ENCODE results near the gene IL1R1. TPM values are rescaled to one million over a fixed set of nuclear protein-coding genes. Genes with fewer than 3 reads are reported as not detected.

IL1R1 gene
- total RNA-seq, 1 experiment from 2014 or later, result 0.39 TPM

DNA sequence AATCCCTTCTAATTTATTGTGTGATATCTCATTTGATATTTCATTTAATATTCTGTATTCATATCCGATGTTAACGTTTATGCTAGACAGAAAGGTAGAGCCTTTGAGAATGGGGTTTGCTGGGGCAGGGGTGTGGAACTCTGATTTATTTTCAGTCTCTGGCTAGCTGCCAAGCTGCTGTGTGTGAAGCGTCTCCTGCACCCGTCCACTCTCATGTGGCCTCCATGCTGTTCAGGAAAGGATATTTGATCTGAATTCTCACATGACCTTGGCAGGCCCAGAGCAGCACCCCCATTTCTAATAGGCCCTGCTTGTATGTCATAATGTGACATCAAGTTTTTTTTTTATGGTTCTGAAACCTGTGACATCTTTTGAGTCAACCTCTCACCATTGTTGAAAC lies 1.6 kb downstream of the IL1R1 start:
- peaks cover 67% of the 10 kb centered on the region for H3K27me3 Mint-ChIP-seq (ENCODE audit: low read depth)
- peaks cover 17 to 19% of the 10 kb centered on the region in 2 experiments for H3K4me1 Mint-ChIP-seq
- H3K27ac Mint-ChIP-seq, result no peak overlapping the region
- H4K5ac ChIP-seq (ENCODE audit: insufficient read length, low read depth, low read length), result no peak overlapping the region
- no peak overlapping the region for H3K9ac ChIP-seq (ENCODE audit: extremely low read depth, insufficient read length, low read length)
- H3K9me3 Mint-ChIP-seq, result peaks cover 8 to 28% of the 10 kb centered on the region in 2 experiments
- H4K91ac ChIP-seq (ENCODE audit: insufficient read length, low read depth, low read length), result no peak overlapping the region
- H3K14ac ChIP-seq (ENCODE audit: insufficient read depth, low read length), result no peak overlapping the region
- no peak overlapping the region for H4K8ac ChIP-seq (replicated peaks; ENCODE audit: insufficient read length, low read depth, low read length)
- H3K4me1 ChIP-seq (ENCODE audit: insufficient read depth, low read length), result no peaks in the 10 kb centered on the region
- H3K79me2 ChIP-seq (ENCODE audit: insufficient read depth, low read length), result no peaks in the 10 kb centered on the region
- H3K27ac ChIP-seq (ENCODE audit: insufficient read length, low read depth, low read length), result no peak overlapping the region
- H3K9me3 ChIP-seq (ENCODE audit: control insufficient read depth, low read depth, low read length), result no peaks in the 10 kb centered on the region
- no peak overlapping the region for H2BK12ac ChIP-seq (ENCODE audit: insufficient read length, low read depth, low read length)
- H2AK5ac ChIP-seq (ENCODE audit: insufficient read length, low read length), result no peak overlapping the region
- no peak overlapping the region for H3K4ac ChIP-seq (ENCODE audit: low read depth, low read length)
- H2AFZ ChIP-seq (ENCODE audit: low read length), result no peak overlapping the region
- DNase-seq, result no peak
- no peak overlapping the region for H3K4me3 Mint-ChIP-seq
- TF ChIP-seq, protein P1, sequence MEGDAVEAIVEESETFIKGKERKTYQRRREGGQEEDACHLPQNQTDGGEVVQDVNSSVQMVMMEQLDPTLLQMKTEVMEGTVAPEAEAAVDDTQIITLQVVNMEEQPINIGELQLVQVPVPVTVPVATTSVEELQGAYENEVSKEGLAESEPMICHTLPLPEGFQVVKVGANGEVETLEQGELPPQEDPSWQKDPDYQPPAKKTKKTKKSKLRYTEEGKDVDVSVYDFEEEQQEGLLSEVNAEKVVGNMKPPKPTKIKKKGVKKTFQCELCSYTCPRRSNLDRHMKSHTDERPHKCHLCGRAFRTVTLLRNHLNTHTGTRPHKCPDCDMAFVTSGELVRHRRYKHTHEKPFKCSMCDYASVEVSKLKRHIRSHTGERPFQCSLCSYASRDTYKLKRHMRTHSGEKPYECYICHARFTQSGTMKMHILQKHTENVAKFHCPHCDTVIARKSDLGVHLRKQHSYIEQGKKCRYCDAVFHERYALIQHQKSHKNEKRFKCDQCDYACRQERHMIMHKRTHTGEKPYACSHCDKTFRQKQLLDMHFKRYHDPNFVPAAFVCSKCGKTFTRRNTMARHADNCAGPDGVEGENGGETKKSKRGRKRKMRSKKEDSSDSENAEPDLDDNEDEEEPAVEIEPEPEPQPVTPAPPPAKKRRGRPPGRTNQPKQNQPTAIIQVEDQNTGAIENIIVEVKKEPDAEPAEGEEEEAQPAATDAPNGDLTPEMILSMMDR (conservative IDR thresholded peaks at IDR 0.05), result no peak
- no peak overlapping the region for H3K56ac ChIP-seq (ENCODE audit: insufficient read length, low read depth, low read length)
- no peaks in the 10 kb centered on the region for H3K79me1 ChIP-seq (ENCODE audit: insufficient read depth, low read depth, low read length, poor library complexity, severe bottlenecking)
- no CpG with 5 or more reads among the region's 4 CpGs for WGBS (ENCODE audit: extremely low coverage, insufficient read length, low lambda C conversion rate)
- H3K4me2 ChIP-seq (ENCODE audit: insufficient read depth, insufficient read length, low read length), result no peak overlapping the region
- peaks cover 6% of the 10 kb centered on the region; the same call in 1 of the 2 replicates for H3K27me3 ChIP-seq (ENCODE audit: insufficient read depth, low read length)
- H2BK20ac ChIP-seq (ENCODE audit: low read depth, low read length, poor library complexity, severe bottlenecking), result no peak overlapping the region
- no peak overlapping the region for H3K18ac ChIP-seq (ENCODE audit: insufficient read length, low read depth, low read length)
- no peak overlapping the region for H3T11ph ChIP-seq (ENCODE audit: low read length)
- H2BK120ac ChIP-seq (ENCODE audit: low read depth, low read length, poor library complexity, severe bottlenecking), result no peak overlapping the region
- no peak overlapping the region for H2BK15ac ChIP-seq (ENCODE audit: low read depth, low read length)
- peaks cover 3% of the 10 kb centered on the region for H3K23me2 ChIP-seq (ENCODE audit: insufficient read length, low read depth, low read length, poor library complexity, severe bottlenecking)
- H2BK5ac ChIP-seq (ENCODE audit: insufficient read length, low read length), result no peak overlapping the region
- H3K36me3 Mint-ChIP-seq (ENCODE audit: insufficient read depth in 1 of 3, low read depth in 3 of 3), result peaks cover 0 to 16% (median 2%) of the 10 kb centered on the region in 3 experiments; a peak in 3 of 7 replicates
- H4K20me1 ChIP-seq (ENCODE audit: control insufficient read depth, insufficient read depth, insufficient read length), result no peaks in the 10 kb centered on the region
- no peak overlapping the region for H3K23ac ChIP-seq (ENCODE audit: insufficient read length, low read depth, low read length)
